HEK293 (cell line): ENCODE results near the gene SUN3.
"Not testable (repeated sequence)": the region's sequence is repeated elsewhere in the genome, so short reads cannot be mapped to it uniquely, and the experiment has no call there.

Experiments used
- CTCF ChIA-PET: fragments of 350-600 bp; formaldehyde crosslinking; extraction: SDS; loops from one replicate; lab custom pipeline; 2021; ENCODE audit warnings: antibody characterized with exemption; lab: Yijun Ruan, JAX
- POLR2A ChIA-PET: fragments of 300-600 bp; formaldehyde crosslinking; extraction: SDS; loops from one replicate; lab custom pipeline; 2020; ENCODE audit warnings: antibody characterized with exemption, inconsistent platforms; lab: Yijun Ruan, JAX
- H3K27ac ChIP-seq: fragments of 200-500 bp; sonication (Bioruptor generic); 2 replicates; pipeline ENCODE4 v1.5.1; 2014; ENCODE audit warnings: low read depth, low read length, control low read depth, inconsistent platforms; ENCODE audit errors: extremely low read depth
- H3K36me3 ChIP-seq, 2 experiments: fragments of 200-500 bp in 1 of 2; sonication (Bioruptor generic) in 1 of 2; 1 replicate in 1 of 2; 2 replicates in 1 of 2; pipeline ENCODE4 v1.5.1; 2014 to 2017; ENCODE audit warnings: inconsistent platforms in 2 of 2, low read length in 2 of 2; ENCODE audit not compliant: control insufficient read depth in 2 of 2, insufficient read depth in 1 of 2
- H3K4me1 ChIP-seq: fragments of 200-500 bp; sonication (Bioruptor generic); 2 replicates; pipeline ENCODE4 v1.5.1; 2014; ENCODE audit warnings: mild to moderate bottlenecking, low read length, inconsistent platforms; ENCODE audit not compliant: control insufficient read depth, insufficient read depth
- H3K4me3 ChIP-seq: 2 replicates; pipeline ENCODE4 v1.5.1; 2011; ENCODE audit warnings: low read depth, mild to moderate bottlenecking, control low read depth, low read length, moderate library complexity
- H3K9me3 ChIP-seq: fragments of 200-500 bp; sonication (Bioruptor generic); 2 replicates; pipeline ENCODE4 v1.5.1; 2014; ENCODE audit warnings: low read depth, low read length, inconsistent platforms; ENCODE audit not compliant: control insufficient read depth, insufficient read depth
- GFI1B ChIP-seq: fragments of 450-650 bp; formaldehyde crosslinking; IDR thresholded peaks from 2 replicates; pipeline ENCODE4 v1.5.1; 2016; ENCODE audit warnings: missing biosample characterization, missing genetic modification characterization
- HOXD13 ChIP-seq: sonication (generic); formaldehyde crosslinking; IDR thresholded peaks from 2 replicates; pipeline ENCODE4 v1.8.0; 2022; ENCODE audit warnings: missing genetic modification reagents, borderline replicate concordance
- MEIS1 ChIP-seq: sonication (generic); formaldehyde crosslinking; IDR thresholded peaks from 2 replicates; pipeline ENCODE4 v1.8.1; 2022; ENCODE audit warnings: missing genetic modification reagents, mild to moderate bottlenecking, borderline replicate concordance
- OSR2 ChIP-seq: fragments of 450-650 bp; formaldehyde crosslinking; IDR thresholded peaks from 2 replicates; pipeline ENCODE4 v1.5.1; 2016; ENCODE audit warnings: missing biosample characterization, missing genetic modification characterization
- SCRT1 ChIP-seq: fragments of 450-650 bp; formaldehyde crosslinking; IDR thresholded peaks from 2 replicates; pipeline ENCODE4 v1.5.1; 2016; ENCODE audit warnings: missing biosample characterization, missing genetic modification characterization, borderline replicate concordance
- SETDB1 ChIP-seq: IDR thresholded peaks from one replicate; pipeline ENCODE4 v1.6.1; 2017; ENCODE audit warnings: mild to moderate bottlenecking, low read length, moderate library complexity, mixed read lengths; ENCODE audit not compliant: insufficient read length
- SP7 ChIP-seq: fragments of 450-650 bp; formaldehyde crosslinking; IDR thresholded peaks from 2 replicates; pipeline ENCODE4 v1.5.1; 2016; ENCODE audit warnings: missing biosample characterization, missing genetic modification characterization
- TRIM28 ChIP-seq: IDR thresholded peaks from 2 replicates; pipeline ENCODE4 v1.6.1; 2011; ENCODE audit warnings: low read length, control low read depth, borderline replicate concordance
- ZBTB1 ChIP-seq: fragments of 450-650 bp; formaldehyde crosslinking; IDR thresholded peaks from 2 replicates; pipeline ENCODE4 v1.5.1; 2016; ENCODE audit warnings: missing biosample characterization, missing genetic modification characterization
- ZNF138 ChIP-seq: fragments of 450-650 bp; formaldehyde crosslinking; IDR thresholded peaks from 2 replicates; pipeline ENCODE4 v1.5.1; 2016; ENCODE audit warnings: missing biosample characterization, missing genetic modification characterization, borderline replicate concordance
- ZNF155 ChIP-seq: fragments of 450-650 bp; formaldehyde crosslinking; IDR thresholded peaks from 2 replicates; pipeline ENCODE4 v1.5.1; 2016; ENCODE audit warnings: missing biosample characterization, missing genetic modification characterization
- ZNF16 ChIP-seq: fragments of 450-650 bp; formaldehyde crosslinking; IDR thresholded peaks from 2 replicates; pipeline ENCODE4 v1.5.1; 2016; ENCODE audit warnings: low read depth, missing biosample characterization, missing genetic modification characterization
- ZNF24 ChIP-seq: fragments of 450-650 bp; formaldehyde crosslinking; IDR thresholded peaks from 2 replicates; pipeline ENCODE4 v1.5.1; 2016; ENCODE audit warnings: missing biosample characterization, missing genetic modification characterization
- ZNF274 ChIP-seq, 2 experiments: fragments of 200-500 bp in 1 of 2; fragments of 450-650 bp in 1 of 2; sonication (Bioruptor generic) in 1 of 2; formaldehyde crosslinking in 1 of 2; IDR thresholded peaks; 2 replicates each; pipeline versions ENCODE4 v1.5.1 to v1.6.1; 2014 to 2016; ENCODE audit warnings: borderline replicate concordance in 1 of 2, inconsistent platforms in 1 of 2, low read length in 1 of 2, missing biosample characterization in 1 of 2, missing genetic modification characterization in 1 of 2
- ZNF311 ChIP-seq: fragments of 450-650 bp; formaldehyde crosslinking; IDR thresholded peaks from 2 replicates; pipeline ENCODE4 v1.5.1; 2017; ENCODE audit warnings: missing biosample characterization, missing genetic modification characterization, borderline replicate concordance
- ZNF324 ChIP-seq: fragments of 450-650 bp; formaldehyde crosslinking; IDR thresholded peaks from 2 replicates; pipeline ENCODE4 v1.5.1; 2016; ENCODE audit warnings: missing biosample characterization, missing genetic modification characterization
- ZNF423 ChIP-seq: fragments of 450-650 bp; formaldehyde crosslinking; IDR thresholded peaks from 2 replicates; pipeline ENCODE4 v1.5.1; 2016; ENCODE audit warnings: missing biosample characterization, missing genetic modification characterization
- ZNF529 ChIP-seq: fragments of 450-650 bp; formaldehyde crosslinking; IDR thresholded peaks from 2 replicates; pipeline ENCODE4 v1.5.1; 2017; ENCODE audit warnings: missing genetic modification characterization, missing biosample characterization; ENCODE audit not compliant: insufficient replicate concordance
- ZNF654 ChIP-seq: fragments of 450-650 bp; formaldehyde crosslinking; IDR thresholded peaks from 2 replicates; pipeline ENCODE4 v1.5.1; 2016; ENCODE audit warnings: low read depth, missing biosample characterization, missing genetic modification characterization
- ZNF843 ChIP-seq: fragments of 450-650 bp; formaldehyde crosslinking; IDR thresholded peaks from 2 replicates; pipeline ENCODE4 v1.5.1; 2016; ENCODE audit warnings: missing biosample characterization, missing genetic modification characterization
- TF ChIP-seq, protein P1 (sequence below): fragments of 450-650 bp; formaldehyde crosslinking; IDR thresholded peaks from 2 replicates; pipeline ENCODE4 v1.5.1; 2017; ENCODE audit warnings: missing biosample characterization, mild to moderate bottlenecking, missing genetic modification characterization, moderate library complexity
- TF ChIP-seq, protein P2 (sequence below): fragments of 450-650 bp; formaldehyde crosslinking; IDR thresholded peaks from 2 replicates; pipeline ENCODE4 v1.5.1; 2016; ENCODE audit warnings: missing biosample characterization, missing genetic modification characterization
- TF ChIP-seq, protein P3 (sequence below): fragments of 450-650 bp; formaldehyde crosslinking; IDR thresholded peaks from 2 replicates; pipeline ENCODE4 v1.5.1; 2016; ENCODE audit warnings: missing biosample characterization, missing genetic modification characterization
- TF ChIP-seq, protein P4 (sequence below): fragments of 450-650 bp; formaldehyde crosslinking; IDR thresholded peaks from 2 replicates; pipeline ENCODE4 v1.5.1; 2016; ENCODE audit warnings: missing biosample characterization, missing genetic modification characterization

SUN3 gene

DNA sequence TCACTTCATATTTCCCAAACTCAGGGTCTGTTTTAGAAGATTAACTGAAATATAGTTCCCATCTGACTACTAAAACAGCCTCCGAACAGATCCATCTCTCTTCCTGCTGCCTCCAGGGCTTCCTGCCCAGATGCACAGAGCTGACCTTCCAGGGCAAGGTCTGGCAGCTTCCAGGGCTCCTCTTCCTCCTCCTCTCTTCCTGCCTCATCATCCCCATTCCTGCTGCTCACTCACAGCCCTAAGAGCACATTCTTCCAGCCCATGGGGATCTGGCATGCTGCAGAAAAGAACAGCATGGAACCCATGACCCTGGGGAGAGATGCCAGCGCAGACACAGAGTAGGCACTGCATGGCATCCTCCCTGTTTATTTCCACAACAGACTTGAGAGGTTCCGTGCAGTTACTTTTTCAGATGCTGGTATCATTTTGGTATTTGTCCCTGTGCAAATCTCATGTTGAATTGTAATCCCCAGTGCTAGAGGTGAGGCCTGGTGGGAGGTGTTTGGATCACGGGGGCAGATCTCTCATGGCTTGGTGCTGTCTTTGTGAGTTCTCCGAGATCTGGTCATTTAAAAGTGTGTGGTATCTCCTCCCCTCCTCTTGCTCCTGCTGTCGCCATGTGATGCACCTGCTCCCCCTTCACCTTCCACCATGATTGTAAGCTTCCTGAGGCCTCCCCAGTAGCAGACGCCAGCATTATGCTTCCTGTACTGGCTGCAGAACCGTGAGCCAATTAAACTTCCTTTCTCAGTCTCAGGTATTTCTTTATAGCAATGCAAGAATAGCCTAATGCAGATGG lies 85.0 kb downstream of the SUN3 start:
- POLR2A ChIA-PET: no interaction called here
- H3K4me3 ChIP-seq: no peak overlapping the region
- no peak overlapping the region for H3K27ac ChIP-seq
- H3K36me3 ChIP-seq: no peaks in the 10 kb centered on the region
- H3K4me1 ChIP-seq: no peaks in the 10 kb centered on the region
- H3K9me3 ChIP-seq: no peaks in the 10 kb centered on the region
- TF ChIP-seq ZNF138 (tag by site-specific recombination): no peak
- TF ChIP-seq ZBTB1 (tag by site-specific recombination): no peak
- TF ChIP-seq GFI1B (tag by site-specific recombination): no peak
- TF ChIP-seq SETDB1: no peak
- TF ChIP-seq, protein P1, sequence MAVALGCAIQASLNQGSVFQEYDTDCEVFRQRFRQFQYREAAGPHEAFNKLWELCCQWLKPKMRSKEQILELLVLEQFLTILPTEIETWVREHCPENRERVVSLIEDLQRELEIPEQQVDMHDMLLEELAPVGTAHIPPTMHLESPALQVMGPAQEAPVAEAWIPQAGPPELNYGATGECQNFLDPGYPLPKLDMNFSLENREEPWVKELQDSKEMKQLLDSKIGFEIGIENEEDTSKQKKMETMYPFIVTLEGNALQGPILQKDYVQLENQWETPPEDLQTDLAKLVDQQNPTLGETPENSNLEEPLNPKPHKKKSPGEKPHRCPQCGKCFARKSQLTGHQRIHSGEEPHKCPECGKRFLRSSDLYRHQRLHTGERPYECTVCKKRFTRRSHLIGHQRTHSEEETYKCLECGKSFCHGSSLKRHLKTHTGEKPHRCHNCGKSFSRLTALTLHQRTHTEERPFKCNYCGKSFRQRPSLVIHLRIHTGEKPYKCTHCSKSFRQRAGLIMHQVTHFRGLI (tag by site-specific recombination): no peak
- TF ChIP-seq MEIS1: no peak
- no peak for TF ChIP-seq OSR2 (tag by site-specific recombination)
- TF ChIP-seq, protein P2, sequence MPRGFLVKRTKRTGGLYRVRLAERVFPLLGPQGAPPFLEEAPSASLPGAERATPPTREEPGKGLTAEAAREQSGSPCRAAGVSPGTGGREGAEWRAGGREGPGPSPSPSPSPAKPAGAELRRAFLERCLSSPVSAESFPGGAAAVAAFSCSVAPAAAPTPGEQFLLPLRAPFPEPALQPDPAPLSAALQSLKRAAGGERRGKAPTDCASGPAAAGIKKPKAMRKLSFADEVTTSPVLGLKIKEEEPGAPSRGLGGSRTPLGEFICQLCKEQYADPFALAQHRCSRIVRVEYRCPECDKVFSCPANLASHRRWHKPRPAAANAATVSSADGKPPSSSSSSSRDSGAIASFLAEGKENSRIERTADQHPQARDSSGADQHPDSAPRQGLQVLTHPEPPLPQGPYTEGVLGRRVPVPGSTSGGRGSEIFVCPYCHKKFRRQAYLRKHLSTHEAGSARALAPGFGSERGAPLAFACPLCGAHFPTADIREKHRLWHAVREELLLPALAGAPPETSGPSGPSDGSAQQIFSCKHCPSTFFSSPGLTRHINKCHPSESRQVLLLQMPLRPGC: no peak
- no peak for TF ChIP-seq ZNF274 (IDR thresholded peaks at IDR 0.05; ENCODE audit: low read length)
- no peak for TF ChIP-seq ZNF274 (tag by site-specific recombination; IDR thresholded peaks at IDR 0.05; ENCODE audit: borderline replicate concordance)
- no peak for TF ChIP-seq SCRT1 (tag by site-specific recombination)
- TF ChIP-seq TRIM28: no peak
- no peak for TF ChIP-seq ZNF654 (tag by site-specific recombination)
- no peak for TF ChIP-seq ZNF311 (tag by site-specific recombination)
- no peak for TF ChIP-seq ZNF843 (tag by site-specific recombination)
- no peak for TF ChIP-seq ZNF324
- no peak for TF ChIP-seq ZNF155 (tag by site-specific recombination)
- no peak for TF ChIP-seq ZNF24 (tag by site-specific recombination)
- CTCF ChIA-PET: interaction anchor here (0.5 to 3.5 kb wide), 27 partner anchors 9 to 1129 kb away, joined by 3 to 35 read pairs (median 6); no protein-coding TSS in a partner anchor

DNA sequence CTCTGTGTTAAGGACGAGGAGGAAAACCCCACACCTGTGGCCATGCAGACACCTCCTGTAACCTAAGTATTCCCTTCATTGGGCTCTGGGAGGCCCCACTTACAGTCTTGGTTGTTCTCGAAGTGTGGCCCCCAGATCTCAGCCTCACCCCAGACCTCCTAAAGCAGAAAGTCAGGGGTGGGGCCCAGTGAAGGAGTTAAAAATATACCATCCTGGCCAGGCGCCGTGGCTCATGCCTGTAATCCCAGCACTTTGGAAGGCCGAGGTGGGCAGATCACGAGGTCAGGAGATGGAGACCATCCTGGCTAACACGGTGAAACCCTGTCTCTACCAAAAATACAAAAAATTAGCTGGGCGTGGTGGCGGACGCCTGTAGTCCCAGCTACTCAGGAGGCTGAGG lies 86.3 kb downstream of the SUN3 start:
- H3K4me3 ChIP-seq, H3K36me3 ChIP-seq, H3K27ac ChIP-seq, H3K4me1 ChIP-seq, POLR2A ChIA-PET, H3K9me3 ChIP-seq: not testable (repeated sequence)
- CTCF ChIA-PET: interaction anchor here (0.6 to 3.5 kb wide), 3 partner anchors 7 to 420 kb away, joined by 4 to 35 read pairs (median 18); no protein-coding TSS in a partner anchor

DNA sequence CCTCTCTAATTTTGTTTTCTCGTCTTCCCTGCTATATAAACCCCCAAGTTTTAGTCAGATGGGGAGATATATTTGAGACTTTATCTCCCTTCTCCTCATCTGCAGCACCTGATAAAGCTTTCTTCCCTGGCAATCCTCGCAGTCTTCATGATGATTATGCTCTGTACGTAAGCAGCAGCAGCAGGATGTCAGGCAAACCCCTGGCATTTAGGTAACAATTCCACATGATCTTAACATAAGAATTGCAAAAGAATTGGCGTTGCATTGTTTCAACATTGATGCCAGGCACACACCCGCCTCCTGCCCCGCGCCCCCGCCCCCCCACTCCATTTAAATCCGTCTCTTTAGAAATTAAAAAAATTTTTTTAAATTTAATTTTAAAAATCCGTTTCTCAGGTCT lies 86.8 kb downstream of the SUN3 start:
- Histone ChIP-seq H3K36me3 (no peaks in the 10 kb centered on the region), H3K4me1 (no peaks in the 10 kb centered on the region), H3K27ac (no peak overlapping the region), H3K9me3 (no peaks in the 10 kb centered on the region), H3K4me3 (no peak overlapping the region)
- ChIA-PET CTCF (interaction anchor here (0.6 kb wide), 2 partner anchors 420 to 1688 kb away, joined by 4 to 5 read pairs; no protein-coding TSS in a partner anchor), POLR2A (no interaction called here)
- TF ChIP-seq ZNF529 (tag by site-specific recombination): no peak
- no peak for TF ChIP-seq SP7 (tag by site-specific recombination)
- TF ChIP-seq, protein P1 (tag by site-specific recombination): no peak
- TF ChIP-seq HOXD13 (CRISPR knock-in tag): no peak
- TF ChIP-seq ZNF16 (tag by site-specific recombination): no peak
- TF ChIP-seq, protein P3, sequence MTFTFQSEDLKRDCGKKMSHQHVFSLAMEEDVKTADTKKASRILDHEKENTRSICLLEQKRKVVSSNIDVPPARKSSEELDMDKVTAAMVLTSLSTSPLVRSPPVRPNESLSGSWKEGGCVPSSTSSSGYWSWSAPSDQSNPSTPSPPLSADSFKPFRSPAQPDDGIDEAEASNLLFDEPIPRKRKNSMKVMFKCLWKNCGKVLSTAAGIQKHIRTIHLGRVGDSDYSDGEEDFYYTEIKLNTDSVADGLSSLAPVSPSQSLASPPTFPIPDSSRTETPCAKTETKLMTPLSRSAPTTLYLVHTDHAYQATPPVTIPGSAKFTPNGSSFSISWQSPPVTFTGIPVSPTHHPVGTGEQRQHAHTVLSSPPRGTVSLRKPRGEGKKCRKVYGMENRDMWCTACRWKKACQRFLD (tag by site-specific recombination): no peak
- TF ChIP-seq, protein P4, sequence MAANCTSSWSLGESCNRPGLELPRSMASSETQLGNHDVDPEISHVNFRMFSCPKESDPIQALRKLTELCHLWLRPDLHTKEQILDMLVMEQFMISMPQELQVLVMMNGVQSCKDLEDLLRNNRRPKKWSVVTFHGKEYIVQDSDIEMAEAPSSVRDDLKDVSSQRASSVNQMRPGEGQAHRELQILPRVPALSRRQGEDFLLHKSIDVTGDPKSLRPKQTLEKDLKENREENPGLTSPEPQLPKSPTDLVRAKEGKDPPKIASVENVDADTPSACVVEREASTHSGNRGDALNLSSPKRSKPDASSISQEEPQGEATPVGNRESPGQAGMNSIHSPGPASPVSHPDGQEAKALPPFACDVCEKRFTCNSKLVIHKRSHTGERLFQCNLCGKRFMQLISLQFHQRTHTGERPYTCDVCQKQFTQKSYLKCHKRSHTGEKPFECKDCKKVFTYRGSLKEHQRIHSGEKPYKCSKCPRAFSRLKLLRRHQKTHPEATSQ (tag by site-specific recombination): no peak
- no peak for TF ChIP-seq ZNF423 (tag by site-specific recombination)
